ENCODE measurements around the gene MAN1A1. TPM values are rescaled to one million over a fixed set of nuclear protein-coding genes. Genes with fewer than 3 reads are reported as not detected.

The MAN1A1 gene
- total and polyA plus RNA-seq, 7 donors = 10.2 to 143 (median 81.9) TPM

DNA sequence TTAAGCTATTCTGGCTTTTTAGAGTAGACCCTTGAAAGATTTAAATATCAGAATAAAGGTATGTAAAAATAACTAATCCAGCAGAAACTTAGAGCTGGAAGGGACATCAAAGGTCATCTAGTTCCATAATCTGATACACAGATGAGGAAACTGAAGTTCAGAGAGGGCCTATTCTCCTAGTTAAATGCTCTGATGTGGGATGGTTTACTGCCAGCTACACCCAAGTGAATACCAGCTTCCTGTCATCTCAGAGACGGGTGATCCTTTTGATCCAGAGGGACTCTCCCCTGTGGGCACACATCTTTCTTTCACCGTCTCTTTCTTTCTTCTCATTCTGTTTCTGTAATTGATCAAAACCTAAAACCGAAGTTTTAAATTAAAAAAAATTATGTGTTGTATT is 94.1 kb downstream of the MAN1A1 start:
- no peak overlapping the region for H3K4me3 ChIP-seq
- intact Hi-C loops (cut with DNase I) = no loop called here
- H3K27me3 ChIP-seq = no peaks in the 10 kb centered on the region
- no peak for DNase-seq
- TF ChIP-seq, protein P1, sequence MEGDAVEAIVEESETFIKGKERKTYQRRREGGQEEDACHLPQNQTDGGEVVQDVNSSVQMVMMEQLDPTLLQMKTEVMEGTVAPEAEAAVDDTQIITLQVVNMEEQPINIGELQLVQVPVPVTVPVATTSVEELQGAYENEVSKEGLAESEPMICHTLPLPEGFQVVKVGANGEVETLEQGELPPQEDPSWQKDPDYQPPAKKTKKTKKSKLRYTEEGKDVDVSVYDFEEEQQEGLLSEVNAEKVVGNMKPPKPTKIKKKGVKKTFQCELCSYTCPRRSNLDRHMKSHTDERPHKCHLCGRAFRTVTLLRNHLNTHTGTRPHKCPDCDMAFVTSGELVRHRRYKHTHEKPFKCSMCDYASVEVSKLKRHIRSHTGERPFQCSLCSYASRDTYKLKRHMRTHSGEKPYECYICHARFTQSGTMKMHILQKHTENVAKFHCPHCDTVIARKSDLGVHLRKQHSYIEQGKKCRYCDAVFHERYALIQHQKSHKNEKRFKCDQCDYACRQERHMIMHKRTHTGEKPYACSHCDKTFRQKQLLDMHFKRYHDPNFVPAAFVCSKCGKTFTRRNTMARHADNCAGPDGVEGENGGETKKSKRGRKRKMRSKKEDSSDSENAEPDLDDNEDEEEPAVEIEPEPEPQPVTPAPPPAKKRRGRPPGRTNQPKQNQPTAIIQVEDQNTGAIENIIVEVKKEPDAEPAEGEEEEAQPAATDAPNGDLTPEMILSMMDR (IDR thresholded peaks at IDR 0.05) = no peak
- TF ChIP-seq POLR2AphosphoS5 (IDR thresholded peaks at IDR 0.05) = no peak
- TF ChIP-seq POLR2A (IDR thresholded peaks at IDR 0.05) = no peak
- TF ChIP-seq EP300 (IDR thresholded peaks at IDR 0.05) = no peak
- peaks cover 0 to 11% (median 3%) of the 10 kb centered on the region in 4 donors for H3K4me1 ChIP-seq
- no peaks in the 10 kb centered on the region for H3K9me3 ChIP-seq
- H3K27ac ChIP-seq = no peak overlapping the region
- no peaks in the 10 kb centered on the region for H3K36me3 ChIP-seq
- WGBS, 2 donors = 74 to 92% methylated on average over 3 of the region's 3 CpGs

DNA sequence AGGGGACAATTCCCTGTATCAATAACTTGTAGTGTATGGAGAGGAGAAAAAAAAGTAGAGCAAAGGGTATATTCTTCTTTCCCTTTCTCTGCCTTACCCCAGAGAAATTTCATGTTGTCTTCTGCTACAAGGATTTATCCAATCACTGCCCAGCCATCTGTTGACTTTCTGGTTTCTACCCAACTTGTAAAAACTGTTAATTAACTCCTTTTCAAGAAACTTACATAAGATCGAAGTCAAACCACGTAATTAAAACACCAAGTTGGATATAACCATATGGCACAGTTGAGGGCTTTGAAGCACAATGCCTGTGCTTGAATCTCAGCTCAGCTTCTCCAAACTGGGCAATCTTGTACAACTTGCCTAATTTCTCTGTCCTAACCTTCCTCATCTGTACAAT is 99.5 kb downstream of the MAN1A1 start:
- TF ChIP-seq, protein P1 (IDR thresholded peaks at IDR 0.05) = no peak
- TF ChIP-seq POLR2AphosphoS5 (IDR thresholded peaks at IDR 0.05) (no peak), POLR2A (IDR thresholded peaks at IDR 0.05) (no peak), EP300 (IDR thresholded peaks at IDR 0.05) (no peak)
- intact Hi-C loops (cut with DNase I) = no loop called here

DNA sequence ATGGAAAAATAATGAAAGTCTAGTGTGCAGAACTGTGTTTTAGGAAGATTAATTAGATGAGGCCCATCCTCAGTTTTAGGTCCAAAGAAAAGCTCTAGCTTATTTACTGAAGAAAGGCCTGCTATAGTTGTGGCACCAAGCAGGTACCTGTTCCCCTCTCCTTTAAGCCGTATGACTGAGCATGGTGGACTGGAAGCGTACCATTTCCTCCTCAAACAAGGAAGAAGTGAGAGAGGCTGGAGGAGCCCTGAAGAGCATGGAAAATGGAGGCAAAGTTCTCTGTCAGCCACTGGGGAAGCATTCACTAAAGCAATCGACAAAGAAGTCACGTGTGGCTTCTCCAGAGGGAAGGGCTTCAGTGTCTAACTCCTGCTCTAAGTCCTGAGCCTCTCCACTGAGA is 100.2 kb downstream of the MAN1A1 start:
- no peaks in the 10 kb centered on the region for H3K9me3 ChIP-seq
- H3K27me3 ChIP-seq = no peaks in the 10 kb centered on the region
- H3K36me3 ChIP-seq = peaks cover 0 to 17% (median 0%) of the 10 kb centered on the region in 4 donors
- H3K4me1 ChIP-seq = no peaks in the 10 kb centered on the region
- intact Hi-C loops (cut with DNase I) = no loop called here
- no peak overlapping the region for H3K27ac ChIP-seq
- DNase-seq = no peak
- no peak for TF ChIP-seq POLR2A (IDR thresholded peaks at IDR 0.05)
- TF ChIP-seq, protein P1 (IDR thresholded peaks at IDR 0.05) = no peak
- 96 to 97% methylated on average over 4 of the region's 4 CpGs for WGBS, 2 donors
- H3K4me3 ChIP-seq = no peak overlapping the region

More for the DNA sequence above, 99.5 kb downstream of the MAN1A1 start:
- no peak for DNase-seq
- Histone ChIP-seq H3K27ac (no peak overlapping the region), H3K36me3 (peaks cover 0 to 17% (median 0%) of the 10 kb centered on the region in 4 donors), H3K4me1 (no peaks in the 10 kb centered on the region), H3K27me3 (no peaks in the 10 kb centered on the region), H3K4me3 (no peak overlapping the region), H3K9me3 (no peaks in the 10 kb centered on the region)
- WGBS, 2 donors = 96 to 99% methylated on average over 2 of the region's 2 CpGs

DNA sequence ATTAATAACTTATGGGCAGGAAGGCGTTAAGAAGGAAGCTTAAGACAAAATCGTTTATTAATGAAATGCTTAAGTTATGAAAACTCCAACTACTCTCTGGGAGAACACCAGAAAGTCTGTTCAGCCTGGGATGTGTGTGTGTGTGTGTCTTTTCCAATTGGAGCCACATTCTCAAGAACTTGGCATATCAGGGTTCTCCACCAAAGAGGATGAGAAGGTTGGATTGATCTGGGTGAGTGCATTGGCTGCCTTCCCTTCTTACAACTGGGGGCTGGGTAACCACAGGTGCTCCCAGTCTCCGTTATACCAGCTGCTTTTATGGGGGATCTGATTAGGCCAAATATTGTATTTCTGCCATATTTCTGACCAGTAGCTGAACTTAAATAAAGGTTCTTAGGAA is 102.1 kb downstream of the MAN1A1 start:
- WGBS, 2 donors = 92 to 93% methylated on average over 3 of the region's 3 CpGs

More for the DNA sequence above, 102.1 kb downstream of the MAN1A1 start:
- no peak overlapping the region for H3K4me3 ChIP-seq
- DNase-seq = no peak
- no peak overlapping the region for H3K27ac ChIP-seq
- intact Hi-C loops (cut with DNase I) = no loop called here
- no peaks in the 10 kb centered on the region for H3K9me3 ChIP-seq
- no peaks in the 10 kb centered on the region for H3K27me3 ChIP-seq
- H3K4me1 ChIP-seq = no peaks in the 10 kb centered on the region
- peaks cover 0 to 17% (median 0%) of the 10 kb centered on the region in 4 donors for H3K36me3 ChIP-seq
- TF ChIP-seq, protein P1 (IDR thresholded peaks at IDR 0.05) = no peak
- TF ChIP-seq POLR2A (IDR thresholded peaks at IDR 0.05) (no peak), POLR2AphosphoS5 (IDR thresholded peaks at IDR 0.05) (no peak), EP300 (IDR thresholded peaks at IDR 0.05) (no peak)

All from sigmoid colon (tissue), 7 donors.